ENCODE data around the gene MINAR1.

DNA sequence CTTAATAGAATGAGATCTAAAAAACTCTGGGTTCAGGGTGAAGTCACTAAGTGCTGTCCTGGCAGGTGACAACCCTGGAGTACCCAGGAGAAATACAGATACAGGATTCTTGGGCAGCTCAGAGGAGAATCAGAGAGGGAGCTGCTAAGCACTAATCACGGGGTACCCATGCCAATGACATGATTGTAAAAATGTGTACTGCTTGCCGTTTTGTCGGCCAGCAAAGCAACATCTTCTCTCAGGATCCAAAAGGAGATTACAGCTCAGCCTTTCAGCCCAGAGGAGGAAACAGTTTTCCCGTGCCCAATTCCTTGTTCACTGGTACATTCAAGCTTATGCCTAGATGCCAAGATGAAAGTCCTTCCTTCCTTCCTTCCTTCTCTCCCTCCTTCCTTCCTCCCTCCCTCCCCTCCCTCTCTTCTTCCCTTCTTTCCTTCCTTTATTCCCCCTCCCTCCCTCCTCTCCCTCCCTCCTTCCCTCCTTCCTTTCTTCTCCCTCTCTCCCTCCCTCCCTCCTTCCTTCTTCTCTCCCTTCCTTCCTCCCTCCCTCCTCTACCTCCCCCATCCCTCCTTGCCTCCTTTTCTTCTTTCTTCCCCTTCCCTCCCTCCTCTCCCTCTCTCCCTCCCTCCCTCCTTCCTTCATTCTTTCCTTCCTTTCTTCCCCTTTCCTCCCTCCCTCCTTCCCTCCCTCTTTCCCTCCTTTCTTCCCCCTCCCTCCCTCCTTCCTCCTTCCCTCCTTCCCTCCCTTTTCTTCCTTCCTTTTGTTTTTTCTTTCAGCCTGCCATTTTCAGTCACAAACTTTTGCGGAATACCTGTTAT lies 4.1 kb upstream of the MINAR1 start:
- TF ChIP-seq, protein P1, sequence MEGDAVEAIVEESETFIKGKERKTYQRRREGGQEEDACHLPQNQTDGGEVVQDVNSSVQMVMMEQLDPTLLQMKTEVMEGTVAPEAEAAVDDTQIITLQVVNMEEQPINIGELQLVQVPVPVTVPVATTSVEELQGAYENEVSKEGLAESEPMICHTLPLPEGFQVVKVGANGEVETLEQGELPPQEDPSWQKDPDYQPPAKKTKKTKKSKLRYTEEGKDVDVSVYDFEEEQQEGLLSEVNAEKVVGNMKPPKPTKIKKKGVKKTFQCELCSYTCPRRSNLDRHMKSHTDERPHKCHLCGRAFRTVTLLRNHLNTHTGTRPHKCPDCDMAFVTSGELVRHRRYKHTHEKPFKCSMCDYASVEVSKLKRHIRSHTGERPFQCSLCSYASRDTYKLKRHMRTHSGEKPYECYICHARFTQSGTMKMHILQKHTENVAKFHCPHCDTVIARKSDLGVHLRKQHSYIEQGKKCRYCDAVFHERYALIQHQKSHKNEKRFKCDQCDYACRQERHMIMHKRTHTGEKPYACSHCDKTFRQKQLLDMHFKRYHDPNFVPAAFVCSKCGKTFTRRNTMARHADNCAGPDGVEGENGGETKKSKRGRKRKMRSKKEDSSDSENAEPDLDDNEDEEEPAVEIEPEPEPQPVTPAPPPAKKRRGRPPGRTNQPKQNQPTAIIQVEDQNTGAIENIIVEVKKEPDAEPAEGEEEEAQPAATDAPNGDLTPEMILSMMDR (IDR thresholded peaks at IDR 0.05), result no peak
- no peak for TF ChIP-seq POLR2AphosphoS5 (IDR thresholded peaks at IDR 0.05)

All from sigmoid colon (tissue), 4 donors.